Measurements from ENCODE around the gene TADA2A. TPM values are rescaled to one million over a fixed set of nuclear protein-coding genes. Genes with fewer than 3 reads are reported as not detected.

Gene TADA2A
- total RNA-seq, result 4.1 and 12.0 TPM in 2 replicates

GRCh38 chr17:37406635-37407461, at the start of gene TADA2A, which contains the start of gene ACACA:
TSS of gene TADA2A (plus strand) at chr17:37406886. CDS start at chr17:37411366, 4,480 bp downstream.
TSS of gene ACACA (minus strand) at chr17:37406836. CDS start at chr17:37406299, 537 bp downstream.

GRCh38 chr17:37375706-37376105, 31.0 kb upstream of the TADA2A start, which contains the start of gene C17orf78:
TSS of gene C17orf78 (plus strand) at chr17:37375985. CDS start at chr17:37376093, 108 bp downstream.

GRCh38 chr17:37489197-37490001, 82.7 kb downstream of the TADA2A start, which contains the start of gene DUSP14:
TSS of gene DUSP14 (plus strand) at chr17:37489891. CDS start at chr17:37512273, 22,382 bp downstream.

Other genes starting within 250 kb of the TADA2A start
- gene C17orf78, start 30.9 kb upstream of the TADA2A start, total RNA-seq, result not detected in 2 replicates
- gene ACACA, start 50 bp upstream of the TADA2A start, total RNA-seq, result 48.3 and 51.1 TPM in 2 replicates
- 53.9 and 60.4 TPM in 2 replicates for gene DUSP14, start 83.0 kb downstream of the TADA2A start, total RNA-seq
- 8.9 and 11.7 TPM in 2 replicates for gene SYNRG, start 202.5 kb downstream of the TADA2A start, total RNA-seq
- gene DDX52, start 236.6 kb downstream of the TADA2A start, total RNA-seq, result 27.8 and 30.8 TPM in 2 replicates